H1 (cell line): ENCODE data around the gene ACSM3. TPM values are rescaled to one million over a fixed set of nuclear protein-coding genes. Genes with fewer than 3 reads are reported as not detected.

Experiments
- CTCF ChIA-PET: fragments of 300-600 bp; sonication (Branson Sonifier 250); formaldehyde crosslinking; loops from one replicate; lab custom pipeline; 2021; ENCODE audit not compliant: partially characterized antibody; lab: Charles Lee
- POLR2A ChIA-PET: fragments of 300-600 bp; sonication (Branson Sonifier 250); formaldehyde crosslinking; loops from one replicate; lab custom pipeline; 2021; ENCODE audit warnings: inconsistent platforms; ENCODE audit not compliant: partially characterized antibody; lab: Charles Lee
- DNase-seq, 2 experiments: peaks; one replicate each; pipeline versions ENCODE4 v3.0.0 to v3.0.0-alpha.2; 2010 to 2022; ENCODE audit warnings: low spot score in 2 of 2, low read depth in 1 of 2, mixed read lengths in 1 of 2
- FAIRE-seq: peaks from 2 replicates; lab custom pipeline; 2011; peaks lifted over from hg19 to GRCh38; lab: Jason Lieb, UNC
- H2AFZ ChIP-seq: 2 replicates; pipeline ENCODE4 v1.8.1; 2012; ENCODE audit warnings: low read length, inconsistent platforms
- H2AK5ac ChIP-seq: 2 replicates; pipeline ENCODE4 v1.6.1; 2013; ENCODE audit warnings: low read depth, low read length
- H2BK120ac ChIP-seq: replicated peaks from 2 replicates; pipeline ENCODE3; 2013; ENCODE audit warnings: low read depth, low read length, inconsistent platforms
- H2BK12ac ChIP-seq: 2 replicates; pipeline ENCODE4 v1.6.1; 2013; ENCODE audit warnings: low read depth, low read length
- H2BK15ac ChIP-seq: 2 replicates; pipeline ENCODE4 v1.6.1; 2013; ENCODE audit warnings: low read length
- H2BK20ac ChIP-seq: 2 replicates; pipeline ENCODE4 v1.6.1; 2013; ENCODE audit warnings: low read length
- H2BK5ac ChIP-seq: 2 replicates; pipeline ENCODE4 v1.6.1; 2013; ENCODE audit warnings: low read depth, low read length
- H3K14ac ChIP-seq: 2 replicates; pipeline ENCODE4 v1.6.1; 2013; ENCODE audit warnings: inconsistent platforms; ENCODE audit not compliant: insufficient read length
- H3K18ac ChIP-seq: 2 replicates; pipeline ENCODE4 v1.6.1; 2013; ENCODE audit warnings: low read length; ENCODE audit errors: extremely low read depth
- H3K23ac ChIP-seq: 2 replicates; pipeline ENCODE4 v1.6.1; 2013; ENCODE audit warnings: inconsistent platforms; ENCODE audit not compliant: insufficient read length
- H3K23me2 ChIP-seq: 2 replicates; pipeline ENCODE4 v1.6.1; 2013; ENCODE audit warnings: low read depth, low read length
- H3K27ac ChIP-seq: 2 replicates; pipeline ENCODE4 v1.6.1; 2011; ENCODE audit warnings: low read depth, low read length, inconsistent platforms
- H3K27me3 ChIP-seq, 4 experiments: replicated peaks in 1 of 4; 1 replicate in 1 of 4; 2 replicates in 3 of 4; pipeline versions ENCODE4 v1.6.1 to v1.8.1; 2011 to 2013; ENCODE audit warnings: low read length in 3 of 4, mild to moderate bottlenecking in 3 of 4, inconsistent platforms in 2 of 4, mixed read lengths in 2 of 4, moderate library complexity in 1 of 4; ENCODE audit not compliant: control insufficient read depth in 3 of 4, insufficient read depth in 3 of 4; ENCODE audit errors: extremely low read depth in 1 of 4
- H3K36me3 ChIP-seq, 4 experiments: 2 replicates each; pipeline versions ENCODE4 v1.6.1 to v1.8.1; 2011 to 2013; ENCODE audit warnings: mild to moderate bottlenecking in 4 of 4, low read length in 3 of 4, moderate library complexity in 2 of 4, control low read depth in 1 of 4, inconsistent platforms in 1 of 4; ENCODE audit not compliant: insufficient read depth in 4 of 4, control insufficient read depth in 2 of 4
- H3K4ac ChIP-seq: replicated peaks from 2 replicates; pipeline ENCODE3; 2013; ENCODE audit warnings: low read length, low read depth, mixed read lengths, inconsistent platforms; ENCODE audit not compliant: insufficient read length
- H3K4me1 ChIP-seq, 4 experiments: replicated peaks in 1 of 4; 1 replicate in 1 of 4; 2 replicates in 3 of 4; pipeline versions ENCODE4 v1.6.1 to v1.8.1; 2011 to 2013; ENCODE audit warnings: low read length in 3 of 4, inconsistent platforms in 2 of 4, mixed read lengths in 1 of 4; ENCODE audit not compliant: insufficient read depth in 4 of 4, control insufficient read depth in 3 of 4
- H3K4me2 ChIP-seq, 2 experiments: 2 replicates each; pipeline versions ENCODE4 v1.6.1 to v1.8.1; 2011 to 2013; ENCODE audit warnings: low read depth in 2 of 2, low read length in 2 of 2, control low read depth in 1 of 2, inconsistent platforms in 1 of 2, mild to moderate bottlenecking in 1 of 2; ENCODE audit not compliant: insufficient read depth in 1 of 2
- H3K4me3 ChIP-seq, 4 experiments: fragments of 200-600, 300-600 bp in 1 of 4; sonication (generic), shearing (Covaris generic), sonication (Bioruptor Twin) in 1 of 4; 2 replicates each; pipeline versions ENCODE4 v1.5.1 to v1.8.1; 2011 to 2016; ENCODE audit warnings: low read length in 4 of 4, low read depth in 3 of 4, control low read depth in 2 of 4, inconsistent platforms in 2 of 4, mild to moderate bottlenecking in 2 of 4, mixed read lengths in 1 of 4, moderate library complexity in 1 of 4; ENCODE audit not compliant: insufficient read depth in 2 of 4; ENCODE audit errors: extremely low read depth in 1 of 4
- H3K56ac ChIP-seq: replicated peaks from 2 replicates; pipeline ENCODE3; 2013; ENCODE audit warnings: low read depth, mild to moderate bottlenecking, mixed read lengths, low read length, inconsistent platforms; ENCODE audit not compliant: insufficient read length
- H3K79me1 ChIP-seq: 2 replicates; pipeline ENCODE4 v1.6.1; 2013; ENCODE audit warnings: low read depth, low read length, control low read depth
- H3K79me2 ChIP-seq, 2 experiments: 2 replicates each; pipeline versions ENCODE4 v1.6.1 to v1.8.1; 2012 to 2013; ENCODE audit warnings: low read length in 2 of 2, mild to moderate bottlenecking in 2 of 2, inconsistent platforms in 1 of 2; ENCODE audit not compliant: insufficient read depth in 2 of 2, control insufficient read depth in 1 of 2
- H3K9ac ChIP-seq, 4 experiments: replicated peaks in 1 of 4; 1 replicate in 1 of 4; 2 replicates in 3 of 4; pipeline versions ENCODE4 v1.6.1 to v1.8.1; 2011 to 2013; ENCODE audit warnings: low read depth in 3 of 4, low read length in 3 of 4, control low read depth in 2 of 4, mild to moderate bottlenecking in 2 of 4, moderate library complexity in 2 of 4, inconsistent platforms in 1 of 4; ENCODE audit errors: extremely low read depth in 1 of 4
- H3K9me3 ChIP-seq, 2 experiments: 2 replicates each; pipeline versions ENCODE4 v1.6.1 to v1.8.1; 2012 to 2013; ENCODE audit warnings: mild to moderate bottlenecking in 2 of 2, moderate library complexity in 2 of 2, control low read depth in 1 of 2, inconsistent platforms in 1 of 2, low read depth in 1 of 2, low read length in 1 of 2, mixed read lengths in 1 of 2; ENCODE audit not compliant: insufficient read depth in 2 of 2
- H4K20me1 ChIP-seq, 2 experiments: replicated peaks in 1 of 2; 2 replicates each; pipeline versions ENCODE3 to v1.8.1; 2011 to 2013; ENCODE audit warnings: inconsistent platforms in 2 of 2, low read length in 2 of 2, mild to moderate bottlenecking in 1 of 2; ENCODE audit not compliant: insufficient read depth in 2 of 2, control insufficient read depth in 1 of 2
- H4K5ac ChIP-seq: 2 replicates; pipeline ENCODE4 v1.6.1; 2013; ENCODE audit warnings: low read length, low read depth, mixed read lengths, inconsistent platforms; ENCODE audit not compliant: insufficient read length
- H4K8ac ChIP-seq: 2 replicates; pipeline ENCODE4 v1.8.0; 2013; ENCODE audit warnings: mild to moderate bottlenecking, moderate library complexity, low read length, inconsistent platforms; ENCODE audit not compliant: insufficient read depth; ENCODE audit errors: extremely low read depth
- H4K91ac ChIP-seq: replicated peaks from 2 replicates; pipeline ENCODE3; 2013; ENCODE audit warnings: low read length, mixed read lengths, inconsistent platforms; ENCODE audit not compliant: insufficient read length
- ATF3 ChIP-seq: IDR thresholded peaks from 2 replicates; pipeline ENCODE4 v1.6.1; 2011; ENCODE audit warnings: low read depth, mild to moderate bottlenecking, low read length; ENCODE audit not compliant: insufficient read depth
- BACH1 ChIP-seq: IDR thresholded peaks from 2 replicates; pipeline ENCODE4 v1.6.1; 2012; ENCODE audit warnings: low read length, improper control_type of control experiment
- EZH2 ChIP-seq: fragments of 200-600 bp; sonication (generic); IDR thresholded peaks from 2 replicates; pipeline ENCODE4 v1.7.1; 2012; ENCODE audit warnings: low read depth, mild to moderate bottlenecking, moderate library complexity, low read length, inconsistent platforms; ENCODE audit not compliant: severe bottlenecking
- JUND ChIP-seq: IDR thresholded peaks from 2 replicates; pipeline ENCODE4 v1.6.1; 2011; ENCODE audit warnings: mild to moderate bottlenecking, improper control_type of control experiment, low read length
- POU5F1 ChIP-seq: IDR thresholded peaks from 2 replicates; pipeline ENCODE4 v1.6.1; 2011; ENCODE audit warnings: low read depth, mild to moderate bottlenecking, low read length, moderate library complexity
- RAD21 ChIP-seq, 2 experiments: IDR thresholded peaks in 1 of 2; conservative IDR thresholded peaks in 1 of 2; 2 replicates each; pipeline ENCODE4 v1.6.1; 2011; ENCODE audit warnings: low read depth in 2 of 2, low read length in 2 of 2, improper control_type of control experiment in 1 of 2, inconsistent platforms in 1 of 2, mild to moderate bottlenecking in 1 of 2, moderate library complexity in 1 of 2
- RBBP5 ChIP-seq: IDR thresholded peaks from 2 replicates; pipeline ENCODE4 v1.7.1; 2012; ENCODE audit warnings: low read depth, mild to moderate bottlenecking, inconsistent platforms, low read length, moderate library complexity, borderline replicate concordance
- RXRA ChIP-seq: IDR thresholded peaks from 2 replicates; pipeline ENCODE4 v1.6.1; 2011; ENCODE audit warnings: low read depth, mild to moderate bottlenecking, low read length, moderate library complexity; ENCODE audit not compliant: insufficient read depth
- SP2 ChIP-seq: IDR thresholded peaks from 2 replicates; pipeline ENCODE4 v1.6.1; 2012; ENCODE audit warnings: mild to moderate bottlenecking, low read length, inconsistent platforms
- TAF7 ChIP-seq: optimal IDR thresholded peaks from 2 replicates; pipeline ENCODE3; 2011; ENCODE audit warnings: low read depth, mild to moderate bottlenecking, inconsistent platforms, low read length, moderate library complexity, borderline replicate concordance
- TBP ChIP-seq: IDR thresholded peaks from 2 replicates; pipeline ENCODE4 v1.6.1; 2011; ENCODE audit warnings: low read depth, low read length, improper control_type of control experiment
- TCF12 ChIP-seq: IDR thresholded peaks from 2 replicates; pipeline ENCODE4 v1.6.1; 2011; ENCODE audit warnings: low read depth, mild to moderate bottlenecking, low read length
- USF2 ChIP-seq: IDR thresholded peaks from 2 replicates; pipeline ENCODE4 v1.6.1; 2011; ENCODE audit warnings: low read length, improper control_type of control experiment
- WGBS, 2 experiments: shearing (Covaris generic) in 1 of 2; methylation state at CpG; one replicate each; pipeline versions ENCODE4 v1.1.6 to v1.1.7; 2013 to 2015; ENCODE audit warnings: low lambda C conversion rate in 2 of 2, mixed read lengths in 2 of 2, inconsistent platforms in 1 of 2, low coverage in 1 of 2, missing lambda C conversion rate in 1 of 2; ENCODE audit not compliant: insufficient replicate concordance in 2 of 2, insufficient coverage in 1 of 2, insufficient read length in 1 of 2; ENCODE audit errors: extremely low coverage in 1 of 2, missing lambda C conversion rate in 1 of 2; 5-methylcytosine and 5-hydroxymethylcytosine counted together
- polyA plus RNA-seq, 7 experiments: library from polyadenylated mRNA; depleted of rRNA in 3 of 7; stranded (reverse) in 5 of 7; unstranded in 2 of 7; fragments of >200 nt in 5 of 7; fragments of 200-250 nt in 2 of 7; gene quantifications; 1 replicate in 5 of 7; 2 replicates in 1 of 7; 4 replicates in 1 of 7; pipeline versions ENCODE4 v1.2.1 to v1.2.3, GENCODE V29; 2011 to 2013; ENCODE audit warnings: missing spikeins in 2 of 7, mixed read lengths in 2 of 7
- total RNA-seq: library from RNA; stranded (reverse); fragmentation: NEBNext Ultra II Directional; extraction: Animal tissue kit (Norgen Biotek cat#: 25700); gene quantifications from 2 replicates; pipeline ENCODE4 v1.2.1, GENCODE V29; 2021

Gene ACSM3
- total and polyA plus RNA-seq, 2 of the 8 experiments (the other 6 are each of a cell fraction or from before 2014, with no cell fraction given), result 5.7 to 6.2 TPM

GRCh38 chr16:20768121-20768520 lies 4.3 kb downstream of the ACSM3 start:
- H2BK5ac ChIP-seq, result no peak overlapping the region
- H3K79me1 ChIP-seq, result no peaks in the 10 kb centered on the region
- no peak overlapping the region for H4K5ac ChIP-seq
- no peak overlapping the region for H2BK20ac ChIP-seq
- POLR2A ChIA-PET, result no interaction called here
- no peak overlapping the region for H3K9ac ChIP-seq
- H3K4me1 ChIP-seq, result no peaks in the 10 kb centered on the region; a peak in 1 of 7 replicates
- CTCF ChIA-PET, result no interaction called here
- no peak overlapping the region for H3K4me2 ChIP-seq
- WGBS, 2 experiments, result 85% methylated on average over 1 of the region's 1 CpG; no CpG with 5 or more reads in 1 of the 2 experiments
- H3K23me2 ChIP-seq, result no peaks in the 10 kb centered on the region
- H3K4ac ChIP-seq, result no peak overlapping the region
- H2BK120ac ChIP-seq, result no peak overlapping the region
- H2AK5ac ChIP-seq, result no peak overlapping the region
- H4K8ac ChIP-seq, result no peak overlapping the region
- DNase-seq (no peak), FAIRE-seq (no peak)
- H3K56ac ChIP-seq, result no peak overlapping the region
- no peaks in the 10 kb centered on the region for H3K79me2 ChIP-seq
- no peaks in the 10 kb centered on the region; a peak in 1 of 7 replicates for H3K27me3 ChIP-seq
- no peak overlapping the region for H2AFZ ChIP-seq
- H2BK15ac ChIP-seq, result no peak overlapping the region
- no peaks in the 10 kb centered on the region for H3K9me3 ChIP-seq
- H3K14ac ChIP-seq, result no peak overlapping the region
- no peak overlapping the region for H3K18ac ChIP-seq
- H3K36me3 ChIP-seq, result no peaks in the 10 kb centered on the region
- no peak overlapping the region for H3K4me3 ChIP-seq
- no peak overlapping the region for H3K23ac ChIP-seq
- no peak overlapping the region for H3K27ac ChIP-seq
- no peak overlapping the region for H2BK12ac ChIP-seq
- H4K20me1 ChIP-seq, result no peaks in the 10 kb centered on the region
- H4K91ac ChIP-seq, result no peak overlapping the region
- TF ChIP-seq TBP, result no peak
- no peak for TF ChIP-seq TCF12
- TF ChIP-seq TAF7, result no peak
- no peak for TF ChIP-seq RBBP5
- no peak for TF ChIP-seq BACH1
- no peak for TF ChIP-seq RAD21 (IDR thresholded peaks at IDR 0.05 in 1 of 2, conservative IDR thresholded peaks at IDR 0.05 in 1 of 2; ENCODE audit: low read depth in 2 of 2, low read length in 2 of 2)
- TF ChIP-seq USF2, result no peak
- TF ChIP-seq POU5F1, result no peak
- TF ChIP-seq EZH2, result no peak
- TF ChIP-seq SP2, result no peak
- no peak for TF ChIP-seq JUND
- TF ChIP-seq RXRA, result no peak
- TF ChIP-seq ATF3, result no peak
